ENCODE results near the gene NREP.

GRCh38 chr5:111749303-111750026, 7.5 kb downstream of the NREP start:
- TF ChIP-seq POLR2AphosphoS5 (IDR thresholded peaks at IDR 0.05; ENCODE audit: low read depth, low read length), result no peak
- no peak for TF ChIP-seq POLR2A (IDR thresholded peaks at IDR 0.05; ENCODE audit: low read depth, low read length)
- TF ChIP-seq TAF1 (IDR thresholded peaks at IDR 0.05; ENCODE audit: borderline replicate concordance, low read depth, low read length), result no peak
